C4-2B (cell line): Measurements from ENCODE around the gene DLG2.

Source experiments
- ZFX ChIP-seq: fragments of 450-650 bp; IDR thresholded peaks from 2 replicates; pipeline ENCODE4 v1.6.1; 2017
- TF ChIP-seq, protein P1 (sequence below): fragments of 450-650 bp; conservative IDR thresholded peaks from 2 replicates; pipeline ENCODE4 v1.5.1; 2017; ENCODE audit warnings: mild to moderate bottlenecking

DNA sequence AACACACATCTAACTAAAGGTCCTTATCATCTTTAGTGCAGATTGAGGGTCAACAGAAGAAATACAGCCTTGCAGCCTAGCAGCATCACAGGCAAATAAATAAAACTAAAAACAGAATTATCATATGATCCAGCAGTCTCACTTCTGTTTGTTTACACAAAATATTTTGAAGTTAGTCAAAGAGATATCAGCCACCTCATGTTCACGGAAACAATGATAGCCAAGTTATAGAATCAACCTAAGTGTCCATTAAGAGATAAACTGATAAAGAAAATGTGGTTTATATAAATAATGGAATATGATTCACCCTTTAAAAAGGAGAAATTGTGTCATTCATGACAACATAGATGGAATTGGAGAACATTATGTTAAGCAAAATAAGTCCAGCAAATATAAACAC lies 1602.9 kb downstream of the DLG2 start:
- TF ChIP-seq, protein P1, sequence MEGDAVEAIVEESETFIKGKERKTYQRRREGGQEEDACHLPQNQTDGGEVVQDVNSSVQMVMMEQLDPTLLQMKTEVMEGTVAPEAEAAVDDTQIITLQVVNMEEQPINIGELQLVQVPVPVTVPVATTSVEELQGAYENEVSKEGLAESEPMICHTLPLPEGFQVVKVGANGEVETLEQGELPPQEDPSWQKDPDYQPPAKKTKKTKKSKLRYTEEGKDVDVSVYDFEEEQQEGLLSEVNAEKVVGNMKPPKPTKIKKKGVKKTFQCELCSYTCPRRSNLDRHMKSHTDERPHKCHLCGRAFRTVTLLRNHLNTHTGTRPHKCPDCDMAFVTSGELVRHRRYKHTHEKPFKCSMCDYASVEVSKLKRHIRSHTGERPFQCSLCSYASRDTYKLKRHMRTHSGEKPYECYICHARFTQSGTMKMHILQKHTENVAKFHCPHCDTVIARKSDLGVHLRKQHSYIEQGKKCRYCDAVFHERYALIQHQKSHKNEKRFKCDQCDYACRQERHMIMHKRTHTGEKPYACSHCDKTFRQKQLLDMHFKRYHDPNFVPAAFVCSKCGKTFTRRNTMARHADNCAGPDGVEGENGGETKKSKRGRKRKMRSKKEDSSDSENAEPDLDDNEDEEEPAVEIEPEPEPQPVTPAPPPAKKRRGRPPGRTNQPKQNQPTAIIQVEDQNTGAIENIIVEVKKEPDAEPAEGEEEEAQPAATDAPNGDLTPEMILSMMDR = no peak
- TF ChIP-seq ZFX = no peak
